ENCODE measurements around the gene MAPK1.
A peak's percentile ranks its signal among the peaks of the same experiment; 100 is the strongest.
"Not testable (repeated sequence)": the region's sequence is repeated elsewhere in the genome, so short reads cannot be mapped to it uniquely, and the experiment has no call there.

The MAPK1 gene

GRCh38 chr22:21720191-21720859, 147.1 kb downstream of the MAPK1 start:
- DNase-seq; in situ Hi-C loops (cut with HindIII; ENCODE audit: low pct_ligation_motif_present, low pct_unique_long_range_greater_than_20kb, low sequenced_read_pairs): not testable (repeated sequence)

DNA sequence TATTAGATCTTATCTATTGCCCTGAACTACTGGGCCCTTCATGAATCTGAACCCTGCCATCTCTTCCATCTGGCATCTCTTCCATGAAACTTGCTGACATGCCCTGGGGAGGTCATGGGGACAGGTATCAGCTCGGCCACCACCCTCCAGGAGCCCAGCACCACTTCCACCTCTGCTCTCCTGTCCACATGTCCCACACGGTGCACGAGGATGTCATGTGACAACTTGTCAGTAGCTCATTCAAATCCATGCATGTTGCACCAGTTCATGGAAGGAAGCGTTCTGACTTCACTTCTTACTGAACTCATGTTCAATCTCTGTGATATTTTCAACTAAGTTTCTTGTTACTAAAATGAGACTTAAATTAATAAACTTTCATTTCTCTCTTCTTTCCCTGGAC, 148.4 kb downstream of the MAPK1 start:
- in situ Hi-C loops (cut with HindIII; ENCODE audit: low pct_ligation_motif_present, low pct_unique_long_range_greater_than_20kb, low sequenced_read_pairs), result no loop called here

DNA sequence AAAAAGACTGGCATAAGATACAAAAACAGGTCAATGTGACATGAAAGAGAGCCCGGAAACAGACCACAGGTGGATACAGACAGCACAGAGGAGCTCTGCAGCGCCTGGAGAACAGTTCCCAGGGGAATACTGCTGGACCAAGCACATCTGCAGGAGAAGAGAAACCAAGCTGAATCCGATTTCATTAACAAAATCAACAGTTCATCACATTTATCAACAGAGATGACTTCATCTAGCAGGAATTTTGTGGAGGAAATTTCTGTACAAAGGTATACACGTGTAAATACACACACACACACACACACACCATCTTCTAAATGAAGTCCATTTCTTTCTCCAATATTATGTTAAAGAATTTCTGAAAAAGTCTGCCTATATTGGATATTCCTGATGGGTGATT, 148.9 kb downstream of the MAPK1 start:
- no peak for DNase-seq
- in situ Hi-C loops (cut with HindIII; ENCODE audit: low pct_ligation_motif_present, low pct_unique_long_range_greater_than_20kb, low sequenced_read_pairs), result no loop called here

More for the DNA sequence above, 148.4 kb downstream of the MAPK1 start:
- no peak for DNase-seq

DNA sequence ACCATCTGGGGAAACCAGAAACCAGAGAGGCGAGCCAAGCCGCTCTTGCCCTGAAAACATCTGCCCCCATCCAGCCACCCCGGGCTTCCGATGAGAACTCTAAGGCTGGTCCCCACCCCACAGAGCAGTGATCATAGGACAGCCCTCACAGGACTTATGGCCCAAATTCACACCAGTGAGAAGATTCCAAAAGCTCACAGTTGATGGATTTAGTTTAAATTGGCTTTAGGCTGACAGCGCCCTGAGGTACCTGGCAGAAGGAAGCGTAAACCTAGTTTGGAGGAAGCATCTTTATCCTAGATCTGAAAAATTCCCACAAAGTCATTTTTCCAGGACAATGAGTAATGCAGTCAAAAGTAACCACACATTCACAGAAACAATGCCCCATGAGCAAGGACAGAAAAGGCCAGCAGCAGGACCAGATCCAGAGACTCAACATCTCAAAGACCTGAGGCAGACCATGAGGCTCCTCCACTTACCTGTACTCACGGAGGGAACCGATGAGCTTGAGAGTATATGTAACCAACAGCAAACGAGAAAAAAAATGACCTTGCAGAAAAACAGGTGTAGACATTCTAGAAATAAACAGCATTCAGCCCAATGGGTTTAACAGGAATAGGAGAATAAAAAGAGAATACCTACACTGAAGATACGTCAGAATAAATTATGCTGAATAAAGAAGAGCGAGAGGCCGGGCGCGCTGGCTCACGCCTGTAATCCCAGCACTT, 150.9 kb downstream of the MAPK1 start:
- in situ Hi-C loops (cut with HindIII; ENCODE audit: low pct_ligation_motif_present, low pct_unique_long_range_greater_than_20kb, low sequenced_read_pairs); DNase-seq: not testable (repeated sequence)

DNA sequence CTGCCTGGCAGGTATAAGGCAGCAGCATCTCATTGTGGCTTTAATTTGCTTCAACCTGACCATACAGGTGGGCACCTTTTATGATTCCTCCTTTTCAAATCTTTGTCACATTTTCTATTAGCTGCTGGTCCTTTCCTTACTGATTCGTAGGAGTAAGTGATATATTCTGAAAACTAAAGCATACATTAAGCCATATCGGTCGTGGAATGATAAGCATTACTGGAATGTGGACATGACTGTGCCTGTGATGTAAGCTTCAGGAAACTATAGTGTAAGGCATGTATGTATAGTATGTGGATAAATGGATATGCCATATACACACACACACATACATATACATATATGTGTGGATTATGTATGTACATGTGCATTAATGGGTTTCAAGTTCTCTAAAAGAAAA, 152.7 kb downstream of the MAPK1 start:
- in situ Hi-C loops (cut with HindIII; ENCODE audit: low pct_ligation_motif_present, low pct_unique_long_range_greater_than_20kb, low sequenced_read_pairs), result no loop called here
- DNase-seq, result no peak

DNA sequence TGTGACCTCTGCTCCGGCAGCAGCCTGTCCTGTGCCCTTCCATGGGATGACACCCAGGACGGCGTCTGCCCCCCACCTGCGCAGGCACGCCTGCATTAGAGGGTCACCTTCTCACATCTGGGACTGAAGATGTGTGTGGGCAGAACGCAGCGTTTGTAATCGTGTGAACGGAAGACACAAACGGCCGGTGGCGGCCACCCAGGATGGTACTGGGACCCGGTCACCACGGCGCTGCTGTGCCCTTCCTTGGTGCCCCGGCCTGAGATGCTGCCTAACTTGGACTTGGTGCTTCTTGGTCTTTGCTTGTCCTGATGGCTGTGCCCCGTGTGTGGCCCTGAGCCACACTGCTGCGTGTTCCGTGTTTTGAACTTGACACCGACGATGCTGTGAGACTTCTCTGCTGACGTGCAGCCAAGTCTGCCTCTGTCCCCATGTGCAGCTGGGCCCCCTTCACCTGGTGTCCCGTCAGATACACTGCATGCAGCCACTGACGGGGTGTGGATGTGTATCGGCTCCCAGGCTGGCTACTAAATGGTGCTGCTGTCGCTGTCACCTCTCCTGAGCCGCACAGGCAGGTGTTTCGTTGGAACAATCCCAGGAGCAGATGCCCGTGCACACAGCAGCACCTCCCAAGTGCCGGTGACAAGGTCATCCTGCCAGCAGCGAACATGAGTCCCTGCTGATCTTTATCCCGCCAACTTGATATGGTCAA, 153.2 kb downstream of the MAPK1 start:
- no peak for DNase-seq
- in situ Hi-C loops (cut with HindIII; ENCODE audit: low pct_ligation_motif_present, low pct_unique_long_range_greater_than_20kb, low sequenced_read_pairs), result no loop called here

GRCh38 chr22:21713428-21714058, 153.9 kb downstream of the MAPK1 start:
- in situ Hi-C loops (cut with HindIII; ENCODE audit: low pct_ligation_motif_present, low pct_unique_long_range_greater_than_20kb, low sequenced_read_pairs), result no loop called here
- no peak for DNase-seq

- peak; percentile 67 for DNase-seq
Observed at GRCh38 chr22:21712751-21713427, 154.6 kb downstream of the MAPK1 start.

GRCh38 chr22:21711851-21712250, 155.6 kb downstream of the MAPK1 start:
- DNase-seq, result no peak
- in situ Hi-C loops (cut with HindIII; ENCODE audit: low pct_ligation_motif_present, low pct_unique_long_range_greater_than_20kb, low sequenced_read_pairs), result no loop called here

More at GRCh38 chr22:21712751-21713427, 154.6 kb downstream of the MAPK1 start:
- in situ Hi-C loops (cut with HindIII; ENCODE audit: low pct_ligation_motif_present, low pct_unique_long_range_greater_than_20kb, low sequenced_read_pairs), result no loop called here

DNA sequence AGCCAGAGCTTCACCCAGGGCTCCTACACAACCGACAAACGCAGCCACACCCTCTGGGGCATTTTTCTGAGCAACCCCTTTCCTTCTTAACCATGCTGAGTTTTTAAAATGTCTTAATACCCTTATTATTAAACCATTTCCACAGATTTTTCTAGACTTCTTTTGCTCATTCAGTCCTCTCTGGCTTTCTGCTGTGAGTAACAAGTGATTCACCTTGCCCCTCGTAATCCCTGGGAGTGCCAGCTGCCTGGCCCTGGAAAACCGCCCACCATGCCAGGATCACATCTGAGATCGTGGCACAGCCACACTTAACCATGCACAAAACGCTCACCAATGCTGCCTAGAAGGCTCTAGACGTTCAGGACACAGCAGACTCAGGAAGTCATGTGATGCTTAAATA, 157.3 kb downstream of the MAPK1 start:
- in situ Hi-C loops (cut with HindIII; ENCODE audit: low pct_ligation_motif_present, low pct_unique_long_range_greater_than_20kb, low sequenced_read_pairs), result no loop called here
- DNase-seq, result peak; percentile 3

DNA sequence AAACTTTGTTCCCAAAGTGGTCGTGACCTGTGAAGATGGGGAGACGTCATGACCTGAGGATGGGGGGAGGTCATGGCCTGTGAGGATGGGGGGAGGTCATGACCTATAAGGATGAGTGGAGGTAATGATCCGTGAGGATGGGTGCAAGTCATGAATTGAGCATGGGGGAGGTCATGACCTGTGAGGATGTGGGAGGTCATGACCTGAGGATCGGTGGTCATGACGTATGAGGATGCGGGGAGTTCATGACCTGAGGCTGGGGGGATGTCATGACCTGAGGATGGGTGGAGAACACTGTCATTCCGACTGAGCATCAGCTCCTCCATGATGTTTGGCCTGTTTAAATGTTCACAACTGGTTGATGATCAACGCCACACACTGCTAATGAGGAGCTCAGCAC, 157.8 kb downstream of the MAPK1 start:
- in situ Hi-C loops (cut with HindIII; ENCODE audit: low pct_ligation_motif_present, low pct_unique_long_range_greater_than_20kb, low sequenced_read_pairs), result no loop called here
- DNase-seq, result no peak

DNA sequence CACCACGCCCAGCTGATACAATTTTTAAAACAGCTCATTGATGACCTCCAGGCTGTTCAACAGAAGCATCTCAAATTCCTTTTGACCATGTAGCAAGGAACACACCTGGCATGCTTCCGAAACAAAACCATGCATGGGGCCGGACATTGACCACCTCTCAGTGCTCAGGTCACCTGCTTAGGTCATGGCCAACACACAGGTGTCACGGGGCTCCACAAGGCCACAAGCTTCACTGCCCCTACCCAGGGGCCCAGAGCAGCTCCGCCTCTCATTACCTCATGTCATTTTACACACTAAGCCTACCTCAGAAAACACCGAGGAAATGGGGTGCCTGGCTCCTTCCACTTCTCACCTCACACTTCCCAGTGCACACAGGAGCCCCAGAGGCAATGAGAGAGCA, 158.5 kb downstream of the MAPK1 start:
- in situ Hi-C loops (cut with HindIII; ENCODE audit: low pct_ligation_motif_present, low pct_unique_long_range_greater_than_20kb, low sequenced_read_pairs), result no loop called here

DNA sequence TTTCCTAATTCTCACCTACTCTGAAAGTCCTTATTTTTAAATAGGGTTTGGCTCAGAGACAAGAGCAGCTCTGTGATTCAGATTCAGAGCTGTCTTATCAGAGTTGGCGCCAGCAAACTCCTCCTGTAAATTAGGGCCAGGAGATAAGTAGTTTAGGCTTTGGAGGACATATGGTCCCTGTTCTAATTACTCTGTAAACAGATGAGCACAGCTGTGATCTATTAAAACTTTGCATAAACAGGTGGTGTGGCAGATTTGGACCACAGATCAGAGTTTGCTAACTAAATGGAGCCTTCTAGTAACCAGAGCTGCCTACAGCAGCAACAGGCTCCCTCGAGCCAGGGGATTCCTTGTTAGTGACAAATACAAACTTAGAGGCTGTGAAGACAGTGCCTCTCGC, 159.8 kb downstream of the MAPK1 start:
- no peak for DNase-seq
- in situ Hi-C loops (cut with HindIII; ENCODE audit: low pct_ligation_motif_present, low pct_unique_long_range_greater_than_20kb, low sequenced_read_pairs), result no loop called here

More for the DNA sequence above, 158.5 kb downstream of the MAPK1 start:
- no peak for DNase-seq

Data from ACHN (cell line).